GM19372 (cell line): ENCODE measurements around the gene TPSAB1.
"Not testable (repeated sequence)": the region's sequence is repeated elsewhere in the genome, so short reads cannot be mapped to it uniquely, and the experiment has no call there.

ENCODE experiments used
- ATAC-seq: cut with Tn5 transposase; IDR thresholded peaks from one replicate; pipeline ENCODE4 v1.9.1; 2021; ENCODE audit warnings: mild to moderate bottlenecking, low read depth, moderate library complexity; ENCODE audit not compliant: unreplicated experiment

TPSAB1 gene

DNA sequence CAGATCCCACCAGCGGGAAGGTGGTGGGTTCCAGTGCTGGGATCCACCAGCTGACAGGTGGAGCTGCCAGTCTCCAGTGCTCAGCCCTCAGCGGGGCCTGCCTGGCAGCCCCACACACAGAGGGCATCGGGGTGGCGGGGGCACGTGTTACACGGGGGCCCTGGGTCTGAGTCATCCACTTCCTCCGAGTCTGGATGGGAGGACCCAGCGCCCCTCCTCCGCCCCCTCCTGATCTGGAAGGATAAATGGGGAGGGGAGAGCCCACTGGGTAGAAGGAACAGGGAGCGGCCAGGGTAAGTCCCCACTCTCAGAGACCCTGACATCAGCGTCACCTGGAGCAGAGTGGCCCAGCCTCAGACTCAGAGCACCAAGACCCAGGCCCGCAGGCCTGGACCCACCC is at the start of gene TPSAB1:
TSS of gene TPSAB1 (plus strand) at position 270 of the 400 bp plus-strand sequence. CDS start 234 bp downstream, outside the sequence.
- ATAC-seq = not testable (repeated sequence)

DNA sequence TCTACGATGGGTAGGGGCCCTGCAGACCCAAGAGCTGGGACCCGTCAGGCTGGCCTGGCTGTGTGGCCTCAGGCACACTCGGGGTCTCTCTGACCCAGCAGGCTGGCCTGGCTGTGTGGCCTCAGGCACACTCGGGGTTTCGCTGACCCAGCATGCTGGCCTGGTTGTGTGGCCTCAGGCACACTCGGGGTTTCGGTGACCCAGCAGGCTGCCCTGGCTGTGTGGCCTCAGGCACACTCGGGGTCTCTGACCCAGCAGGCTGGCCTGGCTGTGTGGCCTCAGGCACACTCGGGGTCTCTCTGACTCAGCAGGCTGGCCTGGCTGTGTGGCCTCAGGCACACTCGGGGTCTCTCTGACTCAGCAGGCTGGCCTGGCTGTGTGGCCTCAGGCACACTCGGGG is 49.7 kb upstream of the TPSAB1 start:
- not testable (repeated sequence) for ATAC-seq

DNA sequence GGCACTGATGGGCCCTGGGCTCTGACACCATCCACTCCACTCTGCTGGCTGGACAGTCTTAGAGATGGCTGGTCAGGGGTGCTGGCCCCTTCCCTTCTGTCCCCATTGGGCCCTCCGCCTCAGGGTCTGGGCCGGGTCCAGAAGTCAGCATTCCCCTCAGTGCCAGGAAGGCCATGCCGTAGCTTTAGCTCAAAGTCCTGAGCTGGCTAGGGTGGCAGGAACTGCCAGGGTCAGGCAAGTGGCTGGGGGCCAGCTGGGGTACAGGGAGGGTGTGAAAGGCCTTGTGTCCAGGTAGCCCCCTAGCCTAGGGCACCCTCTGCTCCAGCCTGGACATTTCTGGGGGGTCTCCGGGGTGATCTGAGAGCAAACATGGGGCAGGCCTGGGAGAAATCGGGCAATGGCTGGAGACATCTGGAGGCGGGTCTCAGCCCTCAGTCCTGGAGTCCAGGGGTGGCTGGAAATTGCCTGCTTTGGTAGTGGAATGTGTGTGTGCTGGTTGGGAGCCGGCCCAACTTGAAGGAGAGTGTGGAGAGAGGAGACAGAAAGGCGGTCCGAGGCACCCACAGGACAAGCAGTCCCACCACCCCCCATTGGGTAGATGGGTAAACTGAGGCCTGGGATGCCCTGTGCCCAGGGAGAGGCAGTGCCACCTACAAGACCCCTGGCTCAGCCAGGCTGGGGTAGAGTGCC is 48.0 kb upstream of the TPSAB1 start:
- no peak for ATAC-seq

DNA sequence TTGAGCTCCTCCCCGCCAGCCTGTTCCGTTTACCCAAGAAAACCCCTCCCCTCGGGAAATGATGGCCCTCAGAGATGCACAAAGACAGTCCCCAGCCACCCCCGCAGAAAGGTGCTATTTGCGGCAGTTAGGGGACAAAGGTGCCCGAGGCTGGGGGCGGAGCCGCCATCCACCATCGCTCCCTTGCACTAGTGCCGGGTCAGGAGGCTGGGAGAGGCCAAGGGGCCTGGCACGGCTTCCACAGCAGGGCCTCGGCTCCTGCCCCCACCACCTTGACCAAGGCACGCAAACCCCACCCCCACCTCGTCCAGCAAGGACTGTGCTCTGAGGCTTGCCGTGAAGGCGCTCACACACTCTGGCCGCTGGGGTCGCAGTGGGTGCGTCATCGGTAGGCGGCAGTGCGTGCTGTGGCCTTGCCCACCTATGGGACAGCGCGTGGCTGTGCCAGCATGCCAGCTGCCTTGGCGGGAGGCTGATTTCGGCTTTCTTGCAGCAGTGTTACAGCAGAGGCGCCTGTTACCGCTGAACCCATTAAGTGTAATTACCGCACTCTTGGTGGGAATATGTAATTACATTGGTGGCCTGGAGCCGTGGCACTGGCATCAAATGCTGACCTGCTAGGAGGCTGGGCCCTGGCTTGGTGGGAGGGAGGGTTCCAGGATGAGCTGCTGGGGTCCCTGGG is 47.2 kb upstream of the TPSAB1 start:
- no peak for ATAC-seq

DNA sequence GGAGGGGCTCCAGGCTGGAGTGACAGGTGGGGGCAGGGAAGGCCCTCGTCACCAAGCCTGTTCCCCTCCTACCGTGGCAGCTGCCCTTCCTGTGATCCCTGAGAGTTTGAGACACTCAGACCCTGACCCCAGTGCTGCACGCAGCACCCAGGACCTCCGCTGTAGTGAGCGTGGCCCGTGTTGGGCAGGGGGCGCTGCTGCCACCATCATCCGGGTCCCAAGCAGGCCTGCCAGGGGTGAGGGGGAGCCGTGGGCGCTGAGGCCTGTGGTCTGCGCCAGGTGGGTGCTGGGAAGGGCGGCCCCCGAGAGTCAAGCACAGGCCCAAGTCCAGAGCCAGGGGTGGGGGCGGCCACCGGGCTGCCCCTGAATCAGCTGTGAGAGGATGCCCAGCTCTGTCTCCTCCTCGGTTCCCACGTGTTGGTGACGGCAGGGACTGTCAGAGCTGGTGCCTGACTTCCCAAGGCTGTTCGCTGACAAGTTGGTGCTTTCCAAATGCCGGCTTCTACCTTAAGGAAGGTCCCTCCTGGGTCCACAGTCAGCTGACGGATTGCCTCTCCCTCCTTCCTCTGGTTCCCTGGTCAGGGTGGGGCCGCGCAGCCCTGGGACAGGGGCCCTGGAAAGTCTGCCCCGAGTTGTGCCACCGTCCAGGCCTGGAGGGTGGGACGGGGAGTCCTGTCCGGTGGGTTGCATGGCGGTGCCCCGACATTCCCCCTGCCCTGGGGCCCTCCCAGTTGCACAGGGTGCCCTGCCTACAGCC is 46.5 kb upstream of the TPSAB1 start:
- ATAC-seq = no peak

DNA sequence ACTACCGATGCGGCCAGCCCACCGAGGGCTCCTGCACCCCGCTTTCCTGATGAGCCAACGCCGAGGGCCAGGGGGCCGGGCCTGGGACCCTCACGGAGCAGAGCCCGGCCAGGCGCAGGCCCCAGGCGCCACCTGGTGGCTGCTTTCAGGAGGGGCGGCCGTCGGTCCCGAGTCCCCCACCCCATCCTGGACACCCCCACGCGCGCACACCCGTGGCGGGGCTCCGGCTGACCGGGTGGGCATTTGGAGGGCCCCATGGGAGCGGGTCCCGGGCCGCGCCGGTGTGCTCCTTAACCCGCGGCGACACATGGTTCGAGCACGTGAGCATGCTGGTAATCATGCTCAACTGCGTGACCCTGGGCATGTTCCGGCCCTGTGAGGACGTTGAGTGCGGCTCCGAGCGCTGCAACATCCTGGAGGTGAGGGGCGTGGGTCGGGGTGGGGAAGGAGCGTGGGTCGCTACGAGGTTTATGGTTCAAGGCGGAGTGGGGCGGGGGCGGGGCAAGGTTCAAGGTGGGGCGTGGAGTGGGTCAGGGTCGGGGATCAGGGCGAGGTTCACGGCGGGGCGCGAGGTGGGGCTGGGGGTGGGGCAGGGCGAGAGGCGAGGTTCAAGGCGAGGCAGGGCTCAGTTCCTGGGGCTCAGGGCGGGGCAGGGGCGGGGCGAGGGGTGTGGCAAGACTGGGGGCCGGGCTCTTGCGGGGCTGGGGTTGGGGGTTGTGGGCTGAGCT is 45.7 kb upstream of the TPSAB1 start:
- no peak for ATAC-seq

DNA sequence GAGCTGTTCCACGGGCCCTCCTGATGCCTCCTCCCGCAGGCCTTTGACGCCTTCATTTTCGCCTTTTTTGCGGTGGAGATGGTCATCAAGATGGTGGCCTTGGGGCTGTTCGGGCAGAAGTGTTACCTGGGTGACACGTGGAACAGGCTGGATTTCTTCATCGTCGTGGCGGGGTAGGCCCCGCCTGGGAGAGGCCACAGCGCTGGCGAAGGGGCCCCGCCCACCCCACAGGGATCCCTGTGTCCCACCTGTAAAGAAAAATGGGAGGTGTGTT is 45.2 kb upstream of the TPSAB1 start:
- no peak for ATAC-seq

DNA sequence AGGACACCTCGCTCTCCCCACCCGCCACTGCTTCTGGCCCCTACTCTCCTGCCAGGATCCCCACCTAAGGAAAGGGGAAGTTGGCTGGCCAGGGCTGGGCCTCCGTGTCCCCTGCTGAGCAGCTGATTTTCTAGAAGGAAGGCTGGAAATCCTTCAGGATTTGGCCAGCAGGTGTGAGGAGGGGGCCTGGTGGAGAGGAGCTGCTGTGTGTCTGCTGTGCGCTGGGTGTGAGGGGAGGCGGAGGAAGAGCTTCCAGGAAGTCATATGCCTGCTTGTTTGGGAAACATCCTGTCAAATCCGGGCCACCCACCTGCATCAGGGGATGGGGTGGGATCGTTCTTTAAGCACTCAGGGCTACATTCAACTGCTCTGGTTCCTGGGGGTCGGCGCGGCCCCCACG is 44.0 kb upstream of the TPSAB1 start:
- no peak for ATAC-seq

DNA sequence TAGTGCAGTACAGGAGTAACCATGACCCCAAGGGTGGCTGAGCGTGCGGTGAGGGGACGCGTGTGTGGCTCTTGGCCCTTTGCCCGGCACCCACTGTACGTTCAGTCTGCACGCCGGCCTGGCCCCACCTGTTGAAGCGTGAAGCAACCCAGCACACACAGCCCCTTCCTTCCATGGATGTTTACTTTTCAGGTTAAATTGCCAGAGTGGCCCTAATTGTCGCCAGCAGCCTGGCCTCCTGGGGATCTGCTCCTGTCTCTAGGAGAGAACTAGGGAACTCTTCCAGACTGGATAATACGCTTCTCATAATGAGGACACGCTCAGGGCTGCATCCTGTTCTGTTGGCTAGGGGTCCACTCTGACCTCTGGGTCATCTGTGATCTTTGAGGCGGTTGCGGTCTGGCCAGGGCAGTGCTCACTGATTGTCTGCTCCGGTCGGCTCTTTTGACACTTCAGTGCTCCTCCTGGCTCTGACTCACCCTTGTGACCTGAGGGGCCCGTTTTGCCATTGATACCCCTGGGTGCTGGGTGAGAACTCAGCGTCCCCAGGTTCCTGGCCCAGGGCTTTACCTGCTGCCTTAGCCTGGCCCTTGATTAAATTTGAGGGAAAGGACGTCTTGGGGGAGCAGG is 43.2 kb upstream of the TPSAB1 start:
- ATAC-seq = no peak

DNA sequence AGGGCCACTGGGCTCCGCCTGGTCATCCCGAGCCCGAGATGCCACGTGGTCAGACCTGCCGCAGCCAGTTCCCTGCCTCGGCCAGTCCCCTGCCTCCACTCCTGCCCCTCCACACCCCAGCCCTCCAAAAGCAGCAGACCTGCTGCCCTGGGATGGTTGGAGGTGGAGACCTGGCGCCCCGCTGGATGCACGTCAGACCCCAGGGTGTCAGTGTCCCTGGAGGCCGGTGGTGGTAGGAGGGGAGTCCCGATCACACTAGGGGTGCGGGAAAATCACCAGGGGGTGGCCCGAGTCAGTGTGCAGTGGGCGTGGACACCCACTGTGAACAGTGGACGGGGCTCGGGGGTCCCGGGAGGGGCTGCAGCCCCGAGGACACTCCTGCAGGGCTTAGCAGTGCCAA is 42.3 kb upstream of the TPSAB1 start:
- ATAC-seq = no peak

DNA sequence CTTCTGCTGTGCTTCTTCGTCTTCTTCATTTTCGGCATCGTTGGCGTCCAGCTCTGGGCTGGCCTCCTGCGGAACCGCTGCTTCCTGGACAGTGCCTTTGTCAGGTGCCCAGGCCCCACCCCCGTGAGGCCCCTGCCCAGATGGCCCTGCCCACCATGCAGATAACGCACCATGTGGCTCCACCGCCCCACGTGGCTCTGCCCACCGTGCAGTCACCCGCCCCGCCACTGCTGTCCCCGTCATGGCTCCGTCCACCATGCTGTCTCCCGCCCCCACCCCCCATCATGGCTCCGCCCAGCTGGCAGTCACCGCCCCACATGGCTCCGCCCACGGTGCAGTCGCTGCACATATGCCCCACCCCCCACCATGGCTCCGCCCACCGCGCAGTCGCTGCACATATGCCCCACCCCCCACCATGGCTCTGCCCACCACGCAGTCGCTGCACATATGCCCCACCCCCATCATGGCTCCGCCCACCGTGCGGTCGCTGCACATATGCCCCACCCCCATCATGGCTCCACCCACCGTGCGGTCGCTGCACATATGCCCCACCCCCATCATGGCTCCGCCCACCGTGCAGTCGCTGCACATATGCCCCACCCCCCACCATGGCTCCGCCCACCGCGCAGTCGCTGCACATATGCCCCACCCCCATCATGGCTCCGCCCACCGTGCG is 41.7 kb upstream of the TPSAB1 start:
- not testable (repeated sequence) for ATAC-seq

DNA sequence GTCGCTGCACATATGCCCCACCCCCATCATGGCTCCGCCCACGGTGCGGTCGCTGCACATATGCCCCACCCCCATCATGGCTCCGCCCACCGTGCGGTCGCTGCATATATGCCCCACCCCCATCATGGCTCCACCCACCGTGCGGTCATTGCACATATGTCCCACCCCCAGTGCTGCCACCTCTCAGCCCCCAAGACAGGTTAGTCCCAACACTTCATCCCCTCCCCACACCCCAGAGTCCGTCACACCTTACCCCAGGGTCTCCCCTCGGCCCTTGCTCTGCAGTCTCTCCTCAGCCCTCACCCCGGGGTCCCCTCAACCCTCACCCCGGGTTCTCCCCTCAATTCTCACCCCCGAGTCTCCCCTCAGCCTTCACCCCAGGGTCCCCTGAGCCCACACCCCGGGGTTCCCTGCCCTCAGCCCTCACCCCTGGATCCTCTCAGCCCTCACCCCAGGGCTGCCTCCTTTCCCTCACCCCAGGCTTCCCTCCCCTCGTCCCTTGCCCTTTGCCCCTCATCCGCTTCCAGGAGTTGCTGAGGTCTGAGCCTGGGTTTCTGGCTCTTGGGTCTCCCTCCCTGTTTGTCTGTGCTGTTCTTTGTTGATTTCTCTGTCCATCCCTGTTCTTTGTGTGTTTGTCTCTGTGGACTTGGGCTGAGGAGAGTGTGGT is 41.0 kb upstream of the TPSAB1 start:
- ATAC-seq = no peak

DNA sequence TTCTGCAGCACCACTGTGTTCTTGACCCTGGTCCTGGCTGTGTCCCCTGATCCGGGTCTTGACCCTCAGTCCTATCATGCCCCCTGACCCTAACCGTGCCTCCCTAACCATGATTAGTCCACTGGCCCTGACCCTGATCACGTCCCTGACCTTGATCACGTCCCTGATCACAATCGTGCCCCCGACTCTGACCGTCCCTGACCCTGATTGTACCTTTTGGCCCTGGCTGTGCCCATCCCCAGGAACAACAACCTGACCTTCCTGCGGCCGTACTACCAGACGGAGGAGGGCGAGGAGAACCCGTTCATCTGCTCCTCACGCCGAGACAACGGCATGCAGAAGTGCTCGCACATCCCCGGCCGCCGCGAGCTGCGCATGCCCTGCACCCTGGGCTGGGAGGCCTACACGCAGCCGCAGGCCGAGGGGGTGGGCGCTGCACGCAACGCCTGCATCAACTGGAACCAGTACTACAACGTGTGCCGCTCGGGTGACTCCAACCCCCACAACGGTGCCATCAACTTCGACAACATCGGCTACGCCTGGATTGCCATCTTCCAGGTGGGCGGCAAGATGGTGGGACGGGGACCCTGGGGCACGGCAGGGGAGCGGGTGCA is 40.4 kb upstream of the TPSAB1 start:
- no peak for ATAC-seq

DNA sequence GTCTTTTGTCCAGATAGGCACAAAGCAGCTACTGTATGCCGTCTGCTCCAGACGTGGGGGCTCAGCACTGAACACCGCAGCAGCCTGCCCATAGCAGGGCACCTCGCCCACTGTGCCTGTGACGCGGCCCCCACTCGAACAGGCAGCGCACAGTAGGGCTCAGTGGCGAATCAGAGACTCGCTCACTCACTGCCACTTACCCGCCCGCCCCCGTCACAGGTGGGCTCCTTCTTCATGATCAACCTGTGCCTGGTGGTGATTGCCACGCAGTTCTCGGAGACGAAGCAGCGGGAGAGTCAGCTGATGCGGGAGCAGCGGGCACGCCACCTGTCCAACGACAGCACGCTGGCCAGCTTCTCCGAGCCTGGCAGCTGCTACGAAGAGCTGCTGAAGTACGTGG is 39.1 kb upstream of the TPSAB1 start:
- no peak for ATAC-seq

DNA sequence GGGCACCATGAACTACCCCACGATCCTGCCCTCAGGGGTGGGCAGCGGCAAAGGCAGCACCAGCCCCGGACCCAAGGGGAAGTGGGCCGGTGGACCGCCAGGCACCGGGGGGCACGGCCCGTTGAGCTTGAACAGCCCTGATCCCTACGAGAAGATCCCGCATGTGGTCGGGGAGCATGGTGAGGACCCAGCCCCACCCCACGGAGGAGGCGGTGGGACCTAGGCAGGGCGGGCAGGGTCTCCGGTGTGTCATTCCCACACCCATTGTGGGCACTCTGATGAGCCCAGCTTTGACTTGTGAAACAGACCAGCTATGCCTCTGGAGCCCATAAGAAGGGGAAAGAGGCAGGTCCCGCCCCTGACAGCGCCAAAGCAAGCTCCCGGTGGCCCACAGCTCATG is 38.2 kb upstream of the TPSAB1 start:
- ATAC-seq = no peak

DNA sequence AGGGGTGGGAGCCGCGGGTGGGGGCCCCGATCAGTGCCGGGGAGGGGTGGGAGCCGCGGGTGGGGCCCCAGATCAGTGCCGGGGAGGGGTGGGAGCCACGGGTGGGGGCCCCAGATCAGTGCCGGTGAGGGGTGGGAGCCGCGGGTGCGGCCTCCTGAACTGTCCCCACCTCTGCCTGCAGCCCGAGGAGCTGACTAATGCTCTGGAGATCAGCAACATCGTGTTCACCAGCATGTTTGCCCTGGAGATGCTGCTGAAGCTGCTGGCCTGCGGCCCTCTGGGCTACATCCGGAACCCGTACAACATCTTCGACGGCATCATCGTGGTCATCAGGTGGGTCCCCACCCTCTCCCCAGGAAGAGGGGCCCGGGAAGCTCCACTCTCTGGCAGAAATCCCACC is 35.6 kb upstream of the TPSAB1 start:
- no peak for ATAC-seq

DNA sequence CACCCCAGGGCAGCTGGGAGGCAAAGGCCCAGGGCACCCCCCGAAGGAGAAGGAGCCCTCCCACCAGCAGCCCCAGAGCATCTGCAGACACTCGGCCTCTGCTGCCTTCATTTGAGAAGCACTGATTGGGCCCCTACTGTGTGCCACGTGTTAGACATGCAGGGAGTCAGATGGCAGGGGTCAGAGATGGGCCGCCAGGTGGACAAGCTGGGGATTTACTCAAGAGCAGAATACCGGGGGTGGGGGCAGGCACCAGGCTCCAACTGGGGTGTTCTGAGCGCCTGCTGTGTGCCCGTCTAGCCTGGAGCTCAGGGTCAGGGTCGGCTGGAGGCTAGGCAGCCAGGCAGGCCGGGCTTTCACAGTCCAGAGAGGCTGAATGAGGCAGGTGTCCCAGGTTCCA is 34.2 kb upstream of the TPSAB1 start:
- no peak for ATAC-seq

DNA sequence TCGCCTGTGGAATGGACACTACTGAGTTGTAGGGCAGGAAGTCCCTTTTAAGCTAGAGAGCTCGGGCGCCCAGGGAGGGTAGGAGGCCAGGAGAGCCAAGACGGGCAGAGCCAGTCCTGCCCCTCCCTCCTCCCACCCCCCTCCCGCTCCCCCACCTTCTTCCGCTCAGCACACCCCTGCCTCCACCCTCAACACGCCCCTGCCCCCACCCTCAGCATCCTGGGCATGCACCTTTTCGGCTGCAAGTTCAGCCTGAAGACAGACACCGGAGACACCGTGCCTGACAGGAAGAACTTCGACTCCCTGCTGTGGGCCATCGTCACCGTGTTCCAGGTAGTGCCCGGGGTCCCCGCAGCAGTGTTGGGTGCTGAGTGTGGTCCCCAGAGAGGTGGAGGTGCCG is 33.7 kb upstream of the TPSAB1 start:
- no peak for ATAC-seq

DNA sequence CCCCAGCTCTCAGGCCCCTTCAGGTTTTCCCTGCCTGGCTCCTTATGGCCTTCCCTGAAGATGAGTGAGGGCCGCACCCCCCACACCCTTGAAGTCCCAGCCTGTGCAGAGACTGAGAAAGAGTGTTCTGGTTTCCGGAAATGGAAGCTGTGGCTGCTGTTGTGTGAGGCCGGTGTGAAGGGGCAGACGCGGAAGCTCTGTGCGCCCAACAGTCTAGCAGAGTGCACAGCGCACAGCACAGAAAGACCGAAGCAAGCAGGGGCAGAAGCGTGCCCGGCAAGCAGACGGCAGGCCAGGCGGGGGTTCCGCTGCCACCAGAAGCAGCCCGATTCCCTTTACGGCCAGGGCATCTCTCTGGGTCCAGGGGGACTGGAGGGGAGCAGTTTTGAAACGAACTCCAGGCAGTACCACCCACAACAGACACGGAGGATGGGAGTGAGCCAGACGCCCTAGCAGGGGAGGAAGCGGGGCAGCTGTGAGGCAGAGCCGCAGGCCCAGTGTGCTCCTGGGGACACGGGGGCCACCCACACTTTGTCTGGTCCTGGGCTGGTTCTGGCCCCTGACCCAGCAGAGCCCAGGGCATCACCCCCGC is 32.2 kb upstream of the TPSAB1 start:
- ATAC-seq = no peak
